ENCODE results near the gene ANGPTL7. TPM values are rescaled to one million over a fixed set of nuclear protein-coding genes. Genes with fewer than 3 reads are reported as not detected.

The ANGPTL7 gene
- total and polyA plus RNA-seq, 10 of the 15 experiments (the other 5 are each of a cell fraction or from before 2014, with no cell fraction given), result 0.09 TPM; not detected in 9

DNA sequence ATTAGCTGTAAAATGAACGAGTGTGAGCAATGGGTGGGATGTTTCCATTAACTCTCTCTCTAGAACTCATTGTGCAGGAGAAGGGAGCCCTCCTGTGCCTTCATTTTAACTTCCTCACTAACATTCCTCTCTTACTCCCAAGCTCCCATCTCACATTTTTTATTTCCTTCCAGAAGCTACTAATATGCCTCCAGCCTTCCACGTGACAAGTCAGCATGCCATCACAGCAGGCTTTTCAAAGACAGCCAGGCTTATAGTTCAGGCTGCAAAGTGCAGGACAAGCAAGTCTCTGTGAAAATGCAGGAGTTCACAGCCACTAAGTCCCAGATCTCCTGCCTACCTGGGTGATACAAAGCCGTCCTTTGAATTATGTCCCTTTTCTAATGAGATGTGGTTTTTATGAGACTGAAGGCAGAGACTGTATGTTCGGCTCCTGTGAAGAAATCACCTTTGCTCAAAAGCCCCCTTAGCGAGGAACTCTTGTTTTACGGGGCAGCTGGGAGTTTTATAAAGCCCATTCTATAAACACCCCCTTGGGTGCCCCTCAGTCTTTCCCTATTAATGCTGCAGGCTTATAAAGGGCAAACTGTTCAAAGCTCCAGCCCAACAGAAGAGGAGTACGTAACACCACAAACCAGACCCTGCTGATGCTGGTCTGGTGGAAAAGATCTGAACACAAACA lies 14.8 kb upstream of the ANGPTL7 start:
- H3K9me3 ChIP-seq (replicated peaks; ENCODE audit: control insufficient read depth, insufficient read depth, low read length), result no peaks in the 10 kb centered on the region
- H3K4me1 ChIP-seq (ENCODE audit: control insufficient read depth, insufficient read depth, low read length), result no peaks in the 10 kb centered on the region
- no peak for FAIRE-seq
- 98% methylated on average over 7 of the region's 7 CpGs for WGBS (ENCODE audit: insufficient coverage, insufficient replicate concordance, low lambda C conversion rate, missing lambda C conversion rate)
- ChIA-PET SMC1A (ENCODE audit: uncharacterized antibody, unreplicated experiment) (interaction anchor here (0.6 kb wide), 1 partner anchor 10 kb away, joined by 3 read pairs; no protein-coding TSS in a partner anchor), CTCF (interaction anchor here (1.5 kb wide), 1 partner anchor 137 kb away, joined by 3 read pairs; no protein-coding TSS in a partner anchor), POLR2A (no interaction called here), RAD21 (ENCODE audit: unreplicated experiment) (no interaction called here)
- no peak overlapping the region for H3K27ac ChIP-seq (ENCODE audit: control insufficient read depth, insufficient read depth)
- in situ Hi-C loops (cut with MboI) (no loop called here), intact Hi-C loops (cut with micrococcal nuclease; ENCODE audit: unreplicated experiment) (no loop called here)
- H3K4me2 ChIP-seq (ENCODE audit: control insufficient read depth, insufficient read depth), result no peak overlapping the region
- H3K27me3 ChIP-seq (replicated peaks in 1 of 2; ENCODE audit: control insufficient read depth in 2 of 2, insufficient read depth in 2 of 2, low read length in 1 of 2), result no peaks in the 10 kb centered on the region
- DNase-seq (ENCODE audit: low read depth, low spot score), result no peak
- H2AFZ ChIP-seq (ENCODE audit: control insufficient read depth, low read depth, low read length), result no peak overlapping the region
- no TSS peak for BruUV-seq (replicated peaks)
- no peak overlapping the region for H3K9ac ChIP-seq (ENCODE audit: control insufficient read depth, insufficient read depth, low read length)
- ATAC-seq, result no peak
- no peak overlapping the region for H3K4me3 ChIP-seq
- H3K79me2 ChIP-seq (ENCODE audit: control insufficient read depth, insufficient read depth, low read length), result no peaks in the 10 kb centered on the region
- peaks cover 2 to 7% of the 10 kb centered on the region in 2 experiments; a peak in 3 of 4 replicates for H3K36me3 ChIP-seq (ENCODE audit: control insufficient read depth in 2 of 2, insufficient read depth in 2 of 2, low read length in 1 of 2)
- no peak for TF ChIP-seq SMAD1 (IDR thresholded peaks at IDR 0.05; ENCODE audit: low read depth, partially characterized antibody)
- TF ChIP-seq, protein P1, sequence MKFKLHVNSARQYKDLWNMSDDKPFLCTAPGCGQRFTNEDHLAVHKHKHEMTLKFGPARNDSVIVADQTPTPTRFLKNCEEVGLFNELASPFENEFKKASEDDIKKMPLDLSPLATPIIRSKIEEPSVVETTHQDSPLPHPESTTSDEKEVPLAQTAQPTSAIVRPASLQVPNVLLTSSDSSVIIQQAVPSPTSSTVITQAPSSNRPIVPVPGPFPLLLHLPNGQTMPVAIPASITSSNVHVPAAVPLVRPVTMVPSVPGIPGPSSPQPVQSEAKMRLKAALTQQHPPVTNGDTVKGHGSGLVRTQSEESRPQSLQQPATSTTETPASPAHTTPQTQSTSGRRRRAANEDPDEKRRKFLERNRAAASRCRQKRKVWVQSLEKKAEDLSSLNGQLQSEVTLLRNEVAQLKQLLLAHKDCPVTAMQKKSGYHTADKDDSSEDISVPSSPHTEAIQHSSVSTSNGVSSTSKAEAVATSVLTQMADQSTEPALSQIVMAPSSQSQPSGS (IDR thresholded peaks at IDR 0.05; ENCODE audit: low read length), result no peak
- TF ChIP-seq, protein P2, sequence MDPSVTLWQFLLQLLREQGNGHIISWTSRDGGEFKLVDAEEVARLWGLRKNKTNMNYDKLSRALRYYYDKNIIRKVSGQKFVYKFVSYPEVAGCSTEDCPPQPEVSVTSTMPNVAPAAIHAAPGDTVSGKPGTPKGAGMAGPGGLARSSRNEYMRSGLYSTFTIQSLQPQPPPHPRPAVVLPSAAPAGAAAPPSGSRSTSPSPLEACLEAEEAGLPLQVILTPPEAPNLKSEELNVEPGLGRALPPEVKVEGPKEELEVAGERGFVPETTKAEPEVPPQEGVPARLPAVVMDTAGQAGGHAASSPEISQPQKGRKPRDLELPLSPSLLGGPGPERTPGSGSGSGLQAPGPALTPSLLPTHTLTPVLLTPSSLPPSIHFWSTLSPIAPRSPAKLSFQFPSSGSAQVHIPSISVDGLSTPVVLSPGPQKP (IDR thresholded peaks at IDR 0.05; ENCODE audit: low read depth, low read length), result no peak
- TF ChIP-seq SREBF1 (IDR thresholded peaks at IDR 0.05; ENCODE audit: low read length), result no peak
- TF ChIP-seq EZH2 (IDR thresholded peaks at IDR 0.05; ENCODE audit: borderline replicate concordance, control insufficient read depth, low read depth, low read length), result no peak
- TF ChIP-seq MEF2A (IDR thresholded peaks at IDR 0.05; ENCODE audit: insufficient read depth, low read depth, low read length), result no peak
- TF ChIP-seq ZNF384 (IDR thresholded peaks at IDR 0.05; ENCODE audit: borderline replicate concordance, low read depth, low read length), result no peak
- no peak for TF ChIP-seq ZNF24 (IDR thresholded peaks at IDR 0.05)
- TF ChIP-seq YBX1 (IDR thresholded peaks at IDR 0.05), result no peak
- TF ChIP-seq SMAD5 (IDR thresholded peaks at IDR 0.05; ENCODE audit: low read depth), result no peak
- TF ChIP-seq, protein P3, sequence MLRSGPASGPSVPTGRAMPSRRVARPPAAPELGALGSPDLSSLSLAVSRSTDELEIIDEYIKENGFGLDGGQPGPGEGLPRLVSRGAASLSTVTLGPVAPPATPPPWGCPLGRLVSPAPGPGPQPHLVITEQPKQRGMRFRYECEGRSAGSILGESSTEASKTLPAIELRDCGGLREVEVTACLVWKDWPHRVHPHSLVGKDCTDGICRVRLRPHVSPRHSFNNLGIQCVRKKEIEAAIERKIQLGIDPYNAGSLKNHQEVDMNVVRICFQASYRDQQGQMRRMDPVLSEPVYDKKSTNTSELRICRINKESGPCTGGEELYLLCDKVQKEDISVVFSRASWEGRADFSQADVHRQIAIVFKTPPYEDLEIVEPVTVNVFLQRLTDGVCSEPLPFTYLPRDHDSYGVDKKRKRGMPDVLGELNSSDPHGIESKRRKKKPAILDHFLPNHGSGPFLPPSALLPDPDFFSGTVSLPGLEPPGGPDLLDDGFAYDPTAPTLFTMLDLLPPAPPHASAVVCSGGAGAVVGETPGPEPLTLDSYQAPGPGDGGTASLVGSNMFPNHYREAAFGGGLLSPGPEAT (IDR thresholded peaks at IDR 0.05; ENCODE audit: low read depth), result no peak
- H4K20me1 ChIP-seq (ENCODE audit: control insufficient read depth, insufficient read depth), result no peaks in the 10 kb centered on the region

All from GM12878 (cell line).